HG02852 (cell line): ENCODE data around the gene NDUFAF3.
A peak's percentile ranks its signal among the peaks of the same experiment; 100 is the strongest.

Source experiments
- ATAC-seq: cut with Tn5 transposase; IDR thresholded peaks from one replicate; pipeline ENCODE4 v1.9.1; 2021; ENCODE audit warnings: mild to moderate bottlenecking, moderate library complexity; ENCODE audit not compliant: unreplicated experiment

The NDUFAF3 gene

GRCh38 chr3:49017971-49018706, 3.8 kb upstream of the NDUFAF3 start, which contains the start of gene DALRD3:
Gene DALRD3, minus strand, starts transcription at chr3:49018580. Its CDS starts 16 bp downstream, at chr3:49018564.
- ATAC-seq = no peak

GRCh38 chr3:49018707-49019006, 3.3 kb upstream of the NDUFAF3 start:
- no peak for ATAC-seq

GRCh38 chr3:49019941-49020329, 2.0 kb upstream of the NDUFAF3 start:
- ATAC-seq = no peak

- ATAC-seq = peak; percentile 0
Observed at GRCh38 chr3:49020330-49021212, 1.4 kb upstream of the NDUFAF3 start.

- ATAC-seq = peak; percentile 46
Observed at GRCh38 chr3:49021213-49021812, 608 bp upstream of the NDUFAF3 start.

- no peak for ATAC-seq
Observed at GRCh38 chr3:49022688-49023171, 809 bp downstream of the NDUFAF3 start.

- ATAC-seq = no peak
Observed at GRCh38 chr3:49023775-49024174, 1.9 kb downstream of the NDUFAF3 start.

GRCh38 chr3:49024449-49024848, 2.5 kb downstream of the NDUFAF3 start:
- ATAC-seq = no peak

GRCh38 chr3:49025005-49025792, 3.3 kb downstream of the NDUFAF3 start:
- no peak for ATAC-seq

GRCh38 chr3:49025793-49026520, 4.0 kb downstream of the NDUFAF3 start:
- ATAC-seq = no peak

- ATAC-seq = no peak
Observed at GRCh38 chr3:49026536-49026935, 4.6 kb downstream of the NDUFAF3 start.

- ATAC-seq = no peak
Observed at GRCh38 chr3:49027634-49028033, 5.7 kb downstream of the NDUFAF3 start.

GRCh38 chr3:49028298-49028672, 6.4 kb downstream of the NDUFAF3 start:
- no peak for ATAC-seq

GRCh38 chr3:49028673-49029562, 7.0 kb downstream of the NDUFAF3 start, which contains the start of gene IMPDH2:
Gene IMPDH2, minus strand, starts transcription at chr3:49029398. Its CDS starts 48 bp downstream, at chr3:49029350.
- ATAC-seq = peak; percentile 83

GRCh38 chr3:49029563-49029884, 7.6 kb downstream of the NDUFAF3 start:
- no peak for ATAC-seq

- no peak for ATAC-seq
Observed at GRCh38 chr3:49030321-49030720, 8.4 kb downstream of the NDUFAF3 start.

GRCh38 chr3:49032646-49033304, 10.9 kb downstream of the NDUFAF3 start:
- no peak for ATAC-seq

- no peak for ATAC-seq
Observed at GRCh38 chr3:49034650-49035049, 12.7 kb downstream of the NDUFAF3 start.

- ATAC-seq = no peak
Observed at GRCh38 chr3:49035281-49035680, 13.4 kb downstream of the NDUFAF3 start.
